K562 (cell line): ENCODE measurements around the gene SH2D4B. TPM values are rescaled to one million over a fixed set of nuclear protein-coding genes. Genes with fewer than 3 reads are reported as not detected.

Experiments used
- EZH2 ChIP-seq: IDR thresholded peaks from 2 replicates; pipeline ENCODE4 v1.6.1; 2012; ENCODE audit warnings: low read depth, mild to moderate bottlenecking, inconsistent platforms, low read length, borderline replicate concordance
- JUNB ChIP-seq: fragments of 450-650 bp; formaldehyde crosslinking; conservative IDR thresholded peaks from 2 replicates; pipeline ENCODE4 v1.4.0; 2020; ENCODE audit warnings: mild to moderate bottlenecking
- RBBP5 ChIP-seq: fragments of 200-600 bp; sonication (generic); IDR thresholded peaks from 2 replicates; pipeline ENCODE4 v1.6.1; 2012; ENCODE audit warnings: borderline replicate concordance, mild to moderate bottlenecking, low read length, control low read depth, inconsistent platforms; ENCODE audit not compliant: insufficient read depth, poor library complexity, severe bottlenecking
- RFX7 ChIP-seq: fragments of 250-450 bp; sonication (Bioruptor Pico); IDR thresholded peaks from 2 replicates; pipeline ENCODE4 v1.5.1; 2021; ENCODE audit warnings: mild to moderate bottlenecking
- polyA plus RNA-seq, 8 experiments: library from polyadenylated mRNA; depleted of rRNA in 4 of 8; stranded (reverse) in 5 of 8; unstranded in 3 of 8; fragments of >200 nt; fragmentation: Nextera tagmentation in 2 of 8; fragmentation: Illumina TruSeq in 1 of 8; extraction: Ambion mirVana in 2 of 8; extraction: Trizol in 1 of 8; gene quantifications; 2 replicates each; pipeline versions ENCODE4 v1.2.1 to v1.2.3, GENCODE V29; 2011 to 2014; ENCODE audit warnings: inconsistent platforms in 1 of 8, missing spikeins in 1 of 8
- total RNA-seq, 7 experiments: library from RNA; depleted of rRNA in 6 of 7; stranded (reverse); fragments of >200 nt in 6 of 7; fragmentation: Illumina TruSeq in 2 of 7; extraction: Trizol in 2 of 7; gene quantifications; 2 replicates each; pipeline versions ENCODE4 v1.2.1 to v1.2.3, GENCODE V29; 2011 to 2021; ENCODE audit warnings: low replicate concordance in 1 of 7
- TF ChIP-seq, protein P1 (sequence below): sonication (generic); formaldehyde crosslinking; IDR thresholded peaks from 2 replicates; pipeline ENCODE4 v1.8.0; 2022; ENCODE audit warnings: mild to moderate bottlenecking, missing genetic modification reagents, borderline replicate concordance
- TF ChIP-seq, protein P2 (sequence below): sonication (generic); formaldehyde crosslinking; IDR thresholded peaks from 2 replicates; pipeline ENCODE4 v1.8.0; 2022; ENCODE audit warnings: mild to moderate bottlenecking, low read depth, missing genetic modification reagents

The SH2D4B gene
- total and polyA plus RNA-seq, 9 of the 15 experiments (the other 6 are each of a cell fraction or from before 2014, with no cell fraction given): 0.03 to 0.14 (median 0.04) TPM; not detected in 4

DNA sequence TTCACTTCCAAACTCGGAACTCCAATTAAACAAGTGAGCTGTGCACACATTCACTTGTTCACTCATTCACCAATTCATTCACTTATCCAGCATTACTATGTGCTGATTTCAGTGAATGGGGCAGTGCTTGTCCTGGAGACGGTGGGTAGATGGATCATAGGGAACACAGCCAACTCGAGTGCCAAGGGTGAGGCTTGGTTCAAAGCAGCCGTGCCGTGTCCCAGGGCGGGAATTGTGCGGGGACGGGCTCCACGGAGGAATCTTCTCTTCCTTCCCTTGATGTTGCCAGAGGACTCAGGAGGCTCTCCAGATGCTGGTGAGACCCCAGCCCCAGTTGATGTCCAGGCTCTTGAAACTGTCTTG, 2.9 kb downstream of the SH2D4B start (continued):
- TF ChIP-seq, protein P1, sequence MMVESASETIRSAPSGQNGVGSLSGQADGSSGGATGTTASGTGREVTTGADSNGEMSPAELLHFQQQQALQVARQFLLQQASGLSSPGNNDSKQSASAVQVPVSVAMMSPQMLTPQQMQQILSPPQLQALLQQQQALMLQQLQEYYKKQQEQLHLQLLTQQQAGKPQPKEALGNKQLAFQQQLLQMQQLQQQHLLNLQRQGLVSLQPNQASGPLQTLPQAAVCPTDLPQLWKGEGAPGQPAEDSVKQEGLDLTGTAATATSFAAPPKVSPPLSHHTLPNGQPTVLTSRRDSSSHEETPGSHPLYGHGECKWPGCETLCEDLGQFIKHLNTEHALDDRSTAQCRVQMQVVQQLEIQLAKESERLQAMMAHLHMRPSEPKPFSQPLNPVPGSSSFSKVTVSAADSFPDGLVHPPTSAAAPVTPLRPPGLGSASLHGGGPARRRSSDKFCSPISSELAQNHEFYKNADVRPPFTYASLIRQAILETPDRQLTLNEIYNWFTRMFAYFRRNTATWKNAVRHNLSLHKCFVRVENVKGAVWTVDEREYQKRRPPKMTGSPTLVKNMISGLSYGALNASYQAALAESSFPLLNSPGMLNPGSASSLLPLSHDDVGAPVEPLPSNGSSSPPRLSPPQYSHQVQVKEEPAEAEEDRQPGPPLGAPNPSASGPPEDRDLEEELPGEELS (CRISPR knock-in tag): no peak
- TF ChIP-seq JUNB (CRISPR knock-in tag): no peak
- TF ChIP-seq RFX7 (CRISPR knock-in tag): no peak
- no peak; the same call in 1 of the 2 replicates for TF ChIP-seq EZH2
- no peak for TF ChIP-seq RBBP5
- TF ChIP-seq, protein P2, sequence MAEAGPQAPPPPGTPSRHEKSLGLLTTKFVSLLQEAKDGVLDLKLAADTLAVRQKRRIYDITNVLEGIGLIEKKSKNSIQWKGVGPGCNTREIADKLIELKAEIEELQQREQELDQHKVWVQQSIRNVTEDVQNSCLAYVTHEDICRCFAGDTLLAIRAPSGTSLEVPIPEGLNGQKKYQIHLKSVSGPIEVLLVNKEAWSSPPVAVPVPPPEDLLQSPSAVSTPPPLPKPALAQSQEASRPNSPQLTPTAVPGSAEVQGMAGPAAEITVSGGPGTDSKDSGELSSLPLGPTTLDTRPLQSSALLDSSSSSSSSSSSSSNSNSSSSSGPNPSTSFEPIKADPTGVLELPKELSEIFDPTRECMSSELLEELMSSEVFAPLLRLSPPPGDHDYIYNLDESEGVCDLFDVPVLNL: no peak
- TF ChIP-seq, all 486 proteins: peak for 0
